DMS53 treated with DMSO at 0.1 percent for 48 hours (cell line): ENCODE data around the gene KHDC1.
A peak's percentile ranks its signal among the peaks of the same experiment; 100 is the strongest.
"Not testable (repeated sequence)": the region's sequence is repeated elsewhere in the genome, so short reads cannot be mapped to it uniquely, and the experiment has no call there.

Experiments used
- DNase-seq: peaks from one replicate; lab custom pipeline; 2025; ENCODE audit not compliant: unreplicated experiment; lab: John Stamatoyannopoulos, UW

The KHDC1 gene, protein sequence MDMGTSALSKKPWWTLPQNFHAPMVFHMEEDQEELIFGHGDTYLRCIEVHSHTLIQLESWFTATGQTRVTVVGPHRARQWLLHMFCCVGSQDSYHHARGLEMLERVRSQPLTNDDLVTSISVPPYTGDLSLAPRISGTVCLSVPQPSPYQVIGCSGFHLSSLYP

DNA sequence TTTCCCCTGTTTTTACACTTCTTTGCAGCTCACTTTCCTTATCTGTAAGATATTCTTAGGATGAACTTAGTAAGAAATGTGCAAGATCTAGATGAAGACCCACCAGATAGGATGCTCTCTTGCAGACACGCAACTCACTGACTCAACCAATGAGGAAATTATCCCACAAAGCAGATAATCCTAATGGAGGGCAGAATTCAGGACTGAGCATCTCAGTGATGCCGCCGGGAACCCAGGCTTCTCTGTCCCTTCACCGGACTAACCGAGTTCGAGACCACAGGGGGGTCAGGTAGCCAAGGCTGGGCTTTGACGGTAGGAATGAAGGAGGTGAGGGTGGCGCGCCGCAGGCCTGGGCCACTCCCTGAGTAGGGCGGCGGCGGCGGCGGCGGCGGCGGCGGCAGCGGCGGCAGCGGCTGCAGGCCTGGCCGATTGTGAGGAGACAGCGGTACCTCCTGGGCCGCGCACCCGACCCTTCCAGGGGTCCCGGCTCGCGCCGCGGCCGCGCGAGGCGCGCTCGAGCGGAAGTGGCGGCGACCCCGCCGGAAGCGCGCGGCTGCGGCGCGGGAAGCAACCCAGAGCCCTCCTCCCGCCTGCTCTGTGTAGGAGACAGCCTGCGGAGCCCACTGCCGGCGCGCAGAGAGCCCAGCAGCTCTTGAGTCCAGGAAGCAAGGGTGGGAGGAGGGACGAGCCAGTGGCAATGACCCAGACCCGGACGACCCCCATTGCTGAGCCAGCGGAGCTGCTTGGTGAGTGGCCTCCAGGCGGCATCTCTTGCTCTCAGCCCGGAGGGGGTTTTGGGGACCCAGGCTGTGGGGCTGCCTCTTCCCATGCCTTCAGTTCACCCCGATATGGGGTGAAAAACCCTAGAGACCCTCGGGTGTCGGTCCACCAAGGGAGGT is at the start of gene KHDC1:
KHDC1 (minus strand) TSS at position 526 of the 899 bp plus-strand sequence. CDS start 20,679 bp downstream, outside the sequence.
- DNase-seq = peak; percentile 36

DNA sequence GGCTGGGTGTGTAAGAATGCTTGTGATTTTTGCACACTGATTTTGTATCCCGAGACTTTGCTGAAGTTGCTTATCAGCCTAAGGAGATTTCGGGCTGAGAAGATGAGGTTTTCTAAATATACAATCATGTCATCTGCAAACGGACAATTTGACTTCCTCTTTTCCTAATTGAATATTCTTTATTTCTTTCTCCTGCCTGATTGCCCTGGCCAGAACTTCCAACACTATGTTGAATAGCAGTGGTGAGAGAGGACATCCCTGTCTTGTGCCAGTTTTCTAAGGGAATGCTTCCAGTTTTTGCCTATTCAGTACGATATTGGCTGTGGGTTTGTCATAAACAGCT is 47.5 kb upstream of the KHDC1 start:
- not testable (repeated sequence) for DNase-seq

DNA sequence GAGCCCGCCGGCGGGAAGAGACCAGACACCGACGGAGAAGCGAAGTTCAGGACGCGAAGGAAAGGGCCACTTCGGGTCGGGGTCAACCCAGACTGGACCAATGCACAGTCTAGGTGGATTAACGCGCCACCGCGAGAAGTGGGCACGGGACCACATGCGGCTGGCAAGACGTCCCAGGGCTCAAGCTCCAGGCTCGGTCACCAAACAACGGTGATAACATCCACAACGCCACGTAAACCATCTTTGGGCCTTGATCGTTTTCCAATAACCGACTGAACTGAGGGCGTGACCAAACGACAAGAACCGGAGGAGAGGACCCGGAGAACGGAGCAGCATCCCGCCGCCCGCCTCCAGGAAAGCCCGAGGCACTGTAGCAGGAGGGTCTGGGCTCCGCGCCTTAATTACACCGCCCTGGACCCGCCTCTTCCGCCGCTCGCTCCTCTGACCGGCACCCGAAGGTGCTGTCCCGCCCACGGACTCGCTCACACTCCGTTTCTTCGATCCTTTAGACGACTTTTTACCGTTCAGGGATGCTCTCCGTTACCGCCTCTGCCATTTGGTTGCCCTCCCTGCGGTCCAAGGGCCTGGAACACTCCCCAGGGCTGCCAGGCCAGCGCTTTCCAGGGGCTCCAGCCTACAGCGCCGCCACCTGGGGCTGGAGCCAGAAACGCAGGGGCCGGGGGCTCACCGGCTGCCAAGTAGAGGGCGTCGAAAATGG is 46.9 kb upstream of the KHDC1 start:
- peak; percentile 63 for DNase-seq

DNA sequence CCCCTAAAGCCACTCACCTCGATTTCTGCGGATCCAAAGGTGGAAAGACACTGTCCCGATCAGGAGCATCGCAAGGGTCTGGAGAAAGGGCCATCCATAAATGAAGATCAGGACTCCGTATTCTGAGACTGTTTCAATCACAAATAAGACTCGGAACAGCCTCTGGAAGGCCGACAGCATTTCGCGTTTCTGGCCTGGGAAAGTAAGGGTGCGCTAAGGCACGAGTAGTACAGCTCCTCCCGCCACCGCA is 46.5 kb upstream of the KHDC1 start:
- DNase-seq = no peak

DNA sequence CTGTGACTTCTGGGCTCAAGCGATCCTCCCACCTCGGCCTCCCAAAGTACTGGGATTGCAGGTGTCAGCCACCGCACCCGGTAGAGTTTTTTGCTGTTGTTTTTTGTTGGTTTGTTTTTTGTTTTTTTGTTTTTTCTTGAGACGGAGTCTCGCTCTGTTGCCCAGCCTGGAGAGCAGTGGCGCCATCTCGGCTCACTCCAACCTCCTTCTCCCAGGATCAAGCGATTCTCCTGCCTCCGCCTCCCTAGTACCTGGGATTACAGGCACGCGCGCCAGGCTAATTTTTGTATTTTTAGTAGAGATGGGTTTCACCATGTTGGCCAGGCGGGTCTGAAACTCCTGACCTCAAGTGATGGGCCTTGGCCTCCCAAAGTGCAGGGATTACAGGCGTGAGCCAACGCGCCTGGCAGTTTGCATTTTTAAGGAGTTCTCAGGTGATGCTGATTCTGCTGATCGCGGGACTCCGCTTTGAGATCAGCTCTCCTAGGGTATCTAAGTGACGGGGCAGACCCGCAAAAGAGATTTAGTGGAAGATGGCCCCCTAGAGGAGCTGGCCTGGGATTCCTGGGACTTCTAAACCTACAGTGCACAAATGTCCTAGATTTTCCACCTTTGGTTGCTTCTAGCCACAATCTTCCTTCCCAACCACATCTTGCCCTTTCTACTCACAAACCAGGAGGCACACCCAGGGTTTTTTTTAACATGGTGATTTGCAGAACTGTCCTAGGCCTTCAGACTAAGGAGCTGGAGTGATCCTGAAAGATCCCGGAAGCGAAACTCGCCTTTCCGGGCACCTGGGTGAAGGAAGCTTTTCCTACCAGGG is 45.9 kb upstream of the KHDC1 start:
- peak; percentile 67 for DNase-seq

DNA sequence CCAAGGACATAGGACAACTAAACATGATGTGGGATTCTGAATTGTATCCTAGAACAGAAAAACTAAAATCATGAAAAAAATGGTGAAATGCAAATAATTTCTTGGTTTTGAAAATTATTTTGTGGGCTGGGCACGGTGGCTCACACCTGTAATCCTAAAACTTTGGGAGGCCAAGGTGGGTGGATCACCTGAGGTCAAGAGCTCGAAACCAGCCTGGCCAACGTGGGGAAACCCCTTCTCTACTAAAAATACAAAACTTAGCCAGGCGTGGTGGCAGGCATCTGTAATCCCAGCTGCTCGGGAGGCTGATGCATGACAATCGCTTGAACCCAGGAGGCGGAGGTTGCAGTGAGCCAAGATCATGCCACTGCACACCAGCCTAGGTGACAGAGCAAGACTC is 40.8 kb upstream of the KHDC1 start:
- DNase-seq = not testable (repeated sequence)

DNA sequence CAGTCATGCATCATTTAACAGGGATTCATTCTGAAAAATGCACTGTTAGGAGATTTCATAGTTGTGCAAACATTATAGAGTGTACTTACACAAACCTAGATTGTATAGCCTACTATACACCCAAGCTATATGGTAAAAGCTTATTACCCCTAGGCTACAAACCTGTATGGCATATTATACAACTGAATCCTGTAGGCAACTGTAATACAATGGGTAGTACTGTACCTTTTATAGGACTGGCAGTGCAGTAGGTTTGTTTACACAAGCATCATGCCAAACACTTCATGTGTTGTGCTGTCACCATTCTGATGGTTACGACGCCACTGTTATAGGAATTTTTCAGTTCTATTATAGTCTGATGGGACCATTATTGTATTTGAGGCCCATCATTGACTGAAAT is 39.3 kb upstream of the KHDC1 start:
- DNase-seq = no peak

DNA sequence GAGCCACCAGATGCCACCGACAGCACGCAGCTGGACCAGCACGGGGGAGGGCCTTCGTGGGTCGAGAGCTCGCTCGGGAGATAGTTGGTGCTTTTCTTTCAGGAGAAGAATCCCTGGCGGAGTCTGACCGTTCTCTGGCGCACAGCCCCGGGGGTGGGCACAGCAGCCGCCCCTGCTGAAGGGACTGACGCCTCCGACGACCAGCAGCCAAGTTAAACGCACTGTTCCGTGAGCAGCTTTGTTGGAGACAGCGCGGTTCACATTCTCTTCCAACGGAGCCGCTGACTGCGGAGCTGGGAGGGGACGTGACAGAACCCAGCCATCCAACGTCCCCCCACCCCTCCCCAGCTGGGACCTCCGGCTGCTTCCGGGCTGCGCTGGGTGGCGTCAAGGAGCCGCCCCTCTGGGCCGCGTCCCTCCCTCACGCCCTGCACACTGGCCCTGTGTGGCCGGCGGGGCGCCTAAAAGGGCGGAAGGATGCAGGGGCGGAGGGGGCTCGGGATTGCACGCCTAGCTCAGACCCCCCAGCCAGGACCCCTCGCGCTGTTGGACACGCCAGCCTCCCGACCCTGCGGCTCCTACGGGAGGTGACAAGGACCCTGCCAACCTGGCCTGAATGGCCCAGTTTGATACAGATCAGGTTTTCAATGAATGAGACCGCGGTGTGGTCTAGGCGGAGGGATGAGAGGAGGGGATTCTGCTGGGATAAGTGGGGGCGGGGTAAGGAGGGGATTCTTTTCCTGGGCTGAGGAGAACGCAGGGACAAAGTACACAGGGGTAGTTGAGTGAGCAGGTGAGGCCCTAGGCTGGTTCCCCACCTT is 36.4 kb upstream of the KHDC1 start:
- no peak for DNase-seq

DNA sequence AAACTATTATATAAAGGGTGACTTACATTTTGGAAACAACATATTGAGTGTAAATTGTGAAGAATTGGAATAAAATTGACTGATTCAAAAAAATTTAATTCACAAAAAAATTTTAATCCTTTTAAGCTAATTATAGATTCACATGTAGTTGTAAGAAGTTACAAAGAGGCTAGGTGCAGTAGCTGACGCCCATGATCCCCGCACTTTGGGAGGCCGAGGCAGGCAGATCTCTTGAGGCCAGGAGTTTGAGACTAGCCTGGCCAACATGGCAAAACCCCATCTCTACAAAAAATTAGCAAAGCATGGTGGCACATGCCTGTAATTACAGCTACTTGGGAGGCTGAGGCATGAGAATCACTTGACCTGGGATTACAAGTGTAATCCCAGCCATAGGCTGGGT is 30.3 kb upstream of the KHDC1 start:
- no peak for DNase-seq

DNA sequence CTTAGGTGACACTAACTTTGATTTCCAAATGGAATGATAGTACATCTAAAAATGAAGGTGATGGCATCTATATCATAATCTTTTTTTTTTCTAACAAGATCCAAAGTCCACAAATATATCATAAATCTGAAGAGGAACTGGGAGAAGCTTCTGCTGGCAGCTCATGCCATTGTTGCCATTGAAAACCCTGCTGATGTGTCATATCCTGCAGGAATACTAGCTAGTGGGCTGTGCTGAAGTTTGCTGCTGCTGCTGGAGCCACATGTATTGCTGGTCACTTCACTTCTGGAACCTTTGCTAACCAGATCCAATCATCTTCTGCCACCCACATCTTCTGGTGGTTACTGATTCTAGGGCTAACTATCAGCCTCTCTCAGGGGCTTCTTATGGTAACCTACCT is 27.4 kb upstream of the KHDC1 start:
- no peak for DNase-seq

DNA sequence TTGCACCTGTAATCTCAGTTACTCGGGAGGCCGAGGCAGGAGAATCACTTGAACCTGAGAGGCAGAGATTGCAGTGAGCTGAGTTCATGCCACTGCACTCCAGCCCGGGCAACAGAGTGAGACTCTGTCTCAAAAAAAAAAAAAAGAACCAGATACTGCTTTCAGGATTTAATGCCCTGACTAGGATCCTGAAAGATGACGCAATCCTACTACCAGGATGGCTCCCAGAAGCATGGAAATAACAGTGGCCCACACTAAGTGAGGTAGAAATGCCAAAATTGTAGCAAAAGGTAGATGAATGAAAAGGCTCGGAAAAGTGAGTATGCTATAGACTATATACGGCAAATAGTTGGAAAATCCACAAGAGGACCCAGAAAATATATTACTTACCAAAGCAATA is 23.8 kb upstream of the KHDC1 start:
- DNase-seq = no peak

DNA sequence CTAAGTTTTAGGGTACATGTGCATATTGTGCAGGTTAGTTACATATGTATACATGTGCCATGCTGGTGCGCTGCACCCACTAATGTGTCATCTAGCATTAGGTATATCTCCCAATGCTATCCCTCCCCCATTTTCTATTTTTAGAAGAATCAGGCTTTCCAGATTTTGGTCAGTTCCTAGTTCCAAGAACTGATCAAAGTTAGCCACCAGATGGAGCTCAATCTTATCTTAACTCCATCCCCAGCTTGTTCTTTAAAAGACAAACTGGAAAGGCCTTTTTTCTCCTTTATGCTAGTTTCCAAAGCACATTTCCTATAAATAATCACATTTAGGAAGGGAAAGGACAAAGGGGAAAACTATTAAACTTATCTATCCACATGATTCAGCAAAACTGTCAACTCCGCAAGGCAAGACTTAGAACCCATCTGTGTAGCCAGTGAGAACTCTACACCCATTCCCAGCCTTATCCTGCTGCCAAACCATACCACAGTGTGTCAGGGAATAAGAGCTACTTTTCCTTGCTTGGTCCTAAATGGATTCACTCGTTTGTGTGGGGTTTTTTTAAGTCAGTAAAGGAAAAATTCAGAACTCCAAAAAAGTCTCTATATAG is 22.8 kb upstream of the KHDC1 start:
- peak; percentile 19 for DNase-seq

DNA sequence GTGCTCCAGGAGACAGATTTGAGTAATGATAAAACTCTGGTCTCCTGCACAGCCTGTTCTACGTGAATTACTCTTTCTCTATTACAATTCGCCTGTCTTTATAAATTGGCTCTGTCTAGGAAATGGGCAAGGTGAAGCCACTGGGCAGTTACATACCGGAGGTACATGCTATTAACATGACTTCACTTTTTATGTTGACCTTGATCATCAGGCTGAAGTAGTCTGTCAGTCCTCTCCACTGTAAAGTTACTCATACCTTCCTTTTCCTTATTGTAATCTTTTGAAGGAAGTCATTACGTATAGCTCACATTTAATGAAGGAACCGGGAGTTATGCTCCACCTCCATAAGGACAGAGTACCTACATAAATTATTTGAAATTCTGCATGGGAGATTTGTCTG is 19.9 kb upstream of the KHDC1 start:
- DNase-seq = no peak

DNA sequence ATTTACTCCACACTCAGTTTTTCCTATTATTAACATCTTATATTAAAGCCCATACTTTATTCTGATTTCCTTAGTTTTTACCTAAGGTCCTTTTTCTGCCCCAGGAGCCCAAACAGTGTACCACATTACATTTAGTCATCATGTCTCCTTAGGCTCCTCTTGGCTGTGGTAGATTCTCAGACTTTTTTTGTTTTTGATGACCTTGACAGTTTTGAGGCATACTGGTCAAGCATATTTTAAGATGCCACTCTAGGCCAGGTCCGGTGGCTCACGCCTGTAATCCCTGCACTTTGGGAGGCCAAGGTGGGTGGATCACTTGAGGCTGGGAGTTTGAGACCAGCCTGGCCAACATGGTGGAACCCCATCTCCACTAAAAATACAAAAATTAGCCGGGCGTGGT is 18.7 kb upstream of the KHDC1 start:
- DNase-seq = not testable (repeated sequence)

DNA sequence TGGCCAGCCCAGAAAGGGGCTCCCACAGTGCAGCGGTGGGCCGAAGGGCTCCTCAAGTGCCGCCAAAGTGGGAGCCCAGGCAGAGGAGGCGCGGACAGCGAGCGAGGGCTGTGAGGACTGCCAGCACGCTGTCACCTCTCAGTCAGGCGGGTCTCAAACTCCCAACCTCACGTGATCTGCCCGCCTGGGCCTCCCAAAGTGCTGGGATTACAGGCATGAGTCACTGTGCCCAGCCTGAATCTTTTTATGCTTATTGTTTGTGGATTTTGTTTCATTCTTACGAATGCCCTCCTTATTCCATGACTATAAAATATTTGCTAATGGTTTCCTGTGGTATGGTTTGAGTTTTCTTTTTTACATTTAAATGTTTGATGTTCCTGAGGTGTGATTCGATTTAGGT is 6.3 kb upstream of the KHDC1 start:
- DNase-seq = not testable (repeated sequence)

DNA sequence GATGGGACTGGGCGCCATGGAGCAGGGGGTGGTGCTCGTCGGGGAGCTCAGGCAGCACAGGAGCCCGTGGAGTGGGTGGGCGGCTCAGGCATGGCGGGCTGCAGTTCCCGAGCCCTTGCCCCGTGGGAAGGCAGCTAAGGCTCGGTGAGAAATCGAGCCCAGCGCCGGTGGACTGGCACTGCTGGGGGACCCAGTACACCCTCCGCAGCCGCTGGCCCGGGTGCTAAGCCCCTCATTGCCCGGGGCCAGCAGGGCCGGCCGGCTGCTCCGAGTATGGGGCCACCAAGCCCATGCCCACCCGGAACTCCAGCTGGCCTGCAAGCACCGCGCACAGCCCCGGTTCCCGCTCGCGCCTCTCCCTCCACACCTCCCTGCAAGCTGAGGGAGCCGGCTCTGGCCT is 5.9 kb upstream of the KHDC1 start:
- not testable (repeated sequence) for DNase-seq

DNA sequence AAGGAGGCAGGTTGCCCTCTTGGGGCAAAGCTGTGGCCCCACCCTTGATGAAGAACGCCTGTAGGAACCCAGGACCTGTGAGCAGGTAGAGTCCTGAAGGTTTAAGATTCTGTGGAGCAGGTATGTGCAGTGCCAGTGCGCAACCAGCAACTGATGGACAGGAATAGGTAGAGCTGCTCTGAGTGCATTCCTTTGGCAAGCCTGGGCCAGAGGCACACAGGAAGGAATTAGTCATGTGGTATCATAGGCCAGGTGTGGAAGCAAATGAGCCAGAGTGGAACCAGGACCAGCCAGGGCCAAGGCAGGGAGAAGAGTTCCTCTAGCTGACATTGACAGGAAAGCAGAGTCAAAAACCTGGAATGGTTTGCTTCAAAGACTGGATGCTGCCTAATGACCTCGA is 1.4 kb upstream of the KHDC1 start:
- peak; percentile 43 for DNase-seq

DNA sequence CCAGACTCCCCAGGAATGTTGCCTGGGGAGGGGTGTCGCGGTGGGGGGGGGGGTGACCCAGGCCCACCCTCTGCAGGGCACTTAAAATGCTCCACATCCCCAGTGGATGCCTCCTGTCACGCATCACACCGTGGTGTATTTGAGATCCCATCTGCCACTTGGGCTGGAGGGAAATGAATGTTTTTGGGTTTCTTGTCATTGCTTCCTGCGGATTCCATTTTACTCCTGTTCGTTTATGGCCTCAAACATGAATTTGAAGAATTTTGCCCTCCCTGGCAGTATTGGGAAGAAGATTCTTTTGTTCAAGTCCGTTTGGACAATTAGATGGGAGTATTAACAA is 544 bp upstream of the KHDC1 start:
- no peak for DNase-seq

DNA sequence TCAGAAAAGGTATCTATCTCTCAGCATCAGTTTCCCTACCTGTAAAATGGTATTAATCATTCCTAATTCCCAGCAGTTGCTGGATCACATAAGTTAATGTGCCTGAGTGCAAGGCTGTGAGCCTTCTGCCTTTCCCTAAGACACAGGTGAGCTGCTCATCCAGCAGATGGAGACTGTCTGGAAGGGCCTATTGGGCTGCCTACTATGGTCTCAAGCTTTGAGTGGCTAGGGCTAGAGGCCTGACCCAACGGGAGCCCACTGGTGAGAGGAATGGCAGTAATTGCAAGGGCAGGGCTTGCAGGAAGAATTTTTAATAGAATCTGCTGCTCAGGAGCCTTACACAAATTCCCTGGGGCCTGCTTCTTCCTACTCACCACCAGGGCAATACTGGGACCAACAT is 4.3 kb downstream of the KHDC1 start:
- no peak for DNase-seq

DNA sequence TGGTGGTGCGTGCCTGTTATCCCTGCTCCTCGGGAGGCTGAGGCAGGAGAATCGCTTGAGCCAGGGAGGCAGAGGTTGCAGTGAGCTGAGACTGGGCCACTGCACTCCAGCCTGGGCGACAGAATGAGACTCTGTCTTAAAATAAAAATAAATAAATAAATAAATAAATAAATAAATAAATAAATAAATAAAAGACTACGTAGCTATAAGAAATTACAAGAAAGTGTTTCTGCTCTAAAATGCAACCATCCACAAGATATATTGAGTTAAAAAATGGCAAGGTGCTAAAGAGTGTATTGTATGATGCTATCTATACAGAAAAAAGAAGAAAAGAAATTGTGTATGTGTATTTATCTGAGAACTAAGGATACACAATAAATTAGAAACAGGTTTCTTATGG is 8.7 kb downstream of the KHDC1 start:
- DNase-seq = not testable (repeated sequence)
